Skeletal muscle tissue (tissue), 4 donors: ENCODE results near the gene EMP1. TPM values are rescaled to one million over a fixed set of nuclear protein-coding genes. Genes with fewer than 3 reads are reported as not detected.
A peak's percentile ranks its signal among the peaks of the same experiment; 100 is the strongest.

ENCODE experiments used
- H3K27ac ChIP-seq: one replicate; pipeline ENCODE4 v1.7.0; 2013; ENCODE audit warnings: mild to moderate bottlenecking, low read depth, low read length, inconsistent platforms
- H3K27me3 ChIP-seq, 3 donors: one replicate each; pipeline ENCODE4 v1.7.0; 2013; ENCODE audit warnings: low read length in 3 of 3; ENCODE audit not compliant: control insufficient read depth in 3 of 3, insufficient read depth in 3 of 3
- H3K36me3 ChIP-seq, 3 donors: one replicate each; pipeline ENCODE4 v1.7.0; 2013; ENCODE audit warnings: low read length in 3 of 3; ENCODE audit not compliant: control insufficient read depth in 3 of 3, insufficient read depth in 3 of 3
- H3K4me1 ChIP-seq, 3 donors: one replicate each; pipeline ENCODE4 v1.7.0; 2013; ENCODE audit warnings: low read length in 3 of 3, mild to moderate bottlenecking in 3 of 3; ENCODE audit not compliant: control insufficient read depth in 3 of 3, insufficient read depth in 3 of 3
- H3K4me3 ChIP-seq, 3 donors: one replicate each; pipeline ENCODE4 v1.7.0; 2013; ENCODE audit warnings: low read length in 3 of 3
- H3K9ac ChIP-seq, 3 donors: one replicate each; pipeline ENCODE4 v1.7.0; 2013; ENCODE audit warnings: low read length in 3 of 3, mild to moderate bottlenecking in 3 of 3, moderate library complexity in 2 of 3, low read depth in 1 of 3
- H3K9me3 ChIP-seq, 3 donors: one replicate each; pipeline ENCODE4 v1.7.0; 2013; ENCODE audit warnings: low read length in 3 of 3; ENCODE audit not compliant: control insufficient read depth in 3 of 3
- total RNA-seq: library from RNA; depleted of rRNA; stranded (reverse); fragments of >200 nt; gene quantifications from one replicate; pipeline ENCODE4 v1.2.3, GENCODE V29; 2014
- donor health status: Osteomylitis.

Gene EMP1
- total RNA-seq, 1 donor from 2014 or later, result 40.2 TPM

DNA sequence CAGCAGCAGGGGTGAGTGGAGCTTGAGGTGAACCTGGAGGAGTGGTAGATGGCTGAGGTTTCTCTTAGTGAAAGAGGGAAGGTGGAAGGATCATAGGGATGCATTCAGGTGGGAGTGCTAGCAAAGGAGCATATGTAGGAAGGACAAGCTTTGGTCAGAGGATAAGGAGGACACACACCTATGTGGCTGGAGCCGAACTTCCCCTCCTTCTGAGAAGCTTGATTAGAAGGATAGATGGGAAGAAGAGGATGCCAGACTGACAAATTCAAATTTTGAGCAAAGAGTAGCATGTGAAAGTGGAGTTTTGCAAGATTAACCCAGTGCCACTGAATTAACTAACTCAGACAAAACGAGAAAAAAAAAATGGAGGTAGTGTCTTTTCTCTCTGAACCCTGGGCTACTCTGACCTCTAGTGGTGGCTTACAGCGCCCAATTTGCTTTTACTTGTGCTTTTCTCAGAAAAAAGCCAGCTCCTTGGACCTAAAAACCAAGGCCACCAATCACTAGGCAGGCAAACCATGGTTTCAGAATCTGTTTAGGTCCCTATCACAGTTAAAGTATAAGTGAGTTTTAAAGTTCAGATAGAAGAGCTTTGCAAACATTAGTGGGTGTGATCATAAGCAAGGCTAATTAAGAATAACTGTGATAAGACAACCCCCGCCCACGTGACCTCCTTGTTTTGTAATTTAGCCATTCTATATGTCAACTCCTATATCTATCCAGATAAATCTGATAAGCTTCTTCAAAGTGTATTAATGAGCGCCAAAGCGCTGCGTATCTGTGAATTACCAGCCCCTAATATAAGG, 15.5 kb downstream of the EMP1 start:
- Histone ChIP-seq H3K9ac (peak overlapping the region in 1 of 3 donors; percentile 16), H3K27me3 (no peaks in the 10 kb centered on the region), H3K4me3 (no peak overlapping the region), H3K4me1 (peaks cover 10 to 26% (median 19%) of the 10 kb centered on the region in 3 donors), H3K27ac (no peak overlapping the region), H3K36me3 (peaks cover 11 to 43% (median 11%) of the 10 kb centered on the region in 3 donors), H3K9me3 (peaks cover 0 to 2% (median 0%) of the 10 kb centered on the region in 3 donors)

GRCh38 chr12:13215056-13215455, 18.5 kb downstream of the EMP1 start:
- H3K27ac ChIP-seq, result no peak overlapping the region
- H3K27me3 ChIP-seq, result no peaks in the 10 kb centered on the region
- peaks cover 13 to 45% (median 15%) of the 10 kb centered on the region in 3 donors for H3K36me3 ChIP-seq
- H3K9me3 ChIP-seq, result peaks cover 0 to 2% (median 0%) of the 10 kb centered on the region in 3 donors
- H3K9ac ChIP-seq, result no peak overlapping the region
- peaks cover 0 to 8% (median 3%) of the 10 kb centered on the region in 3 donors for H3K4me1 ChIP-seq
- H3K4me3 ChIP-seq, result no peak overlapping the region

DNA sequence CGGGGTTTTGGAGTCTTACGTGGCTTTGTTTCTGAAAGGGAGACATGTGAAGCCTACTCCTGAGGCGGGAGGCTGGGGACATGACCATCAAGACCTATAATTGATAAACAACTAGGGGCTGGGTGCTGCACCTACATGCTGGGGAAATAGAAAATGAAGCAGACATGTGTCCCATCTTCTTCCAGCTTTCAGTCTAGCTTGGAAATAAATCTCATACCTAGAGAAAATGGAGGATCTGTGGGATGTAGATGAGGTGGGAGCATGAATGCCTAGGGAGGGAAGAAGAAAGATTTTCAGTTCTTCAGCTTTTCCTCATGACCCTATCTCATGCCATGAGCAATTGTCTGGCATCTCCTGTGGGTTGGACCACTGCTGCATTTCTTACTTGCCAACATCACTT, 22.1 kb downstream of the EMP1 start:
- peaks cover 11 to 30% (median 15%) of the 10 kb centered on the region in 3 donors for H3K36me3 ChIP-seq
- H3K4me3 ChIP-seq, result no peak overlapping the region
- no peak overlapping the region for H3K27ac ChIP-seq
- peaks cover 0 to 7% (median 0%) of the 10 kb centered on the region in 3 donors for H3K4me1 ChIP-seq
- no peaks in the 10 kb centered on the region for H3K27me3 ChIP-seq
- H3K9me3 ChIP-seq, result peaks cover 0 to 2% (median 0%) of the 10 kb centered on the region in 3 donors
- no peak overlapping the region for H3K9ac ChIP-seq

DNA sequence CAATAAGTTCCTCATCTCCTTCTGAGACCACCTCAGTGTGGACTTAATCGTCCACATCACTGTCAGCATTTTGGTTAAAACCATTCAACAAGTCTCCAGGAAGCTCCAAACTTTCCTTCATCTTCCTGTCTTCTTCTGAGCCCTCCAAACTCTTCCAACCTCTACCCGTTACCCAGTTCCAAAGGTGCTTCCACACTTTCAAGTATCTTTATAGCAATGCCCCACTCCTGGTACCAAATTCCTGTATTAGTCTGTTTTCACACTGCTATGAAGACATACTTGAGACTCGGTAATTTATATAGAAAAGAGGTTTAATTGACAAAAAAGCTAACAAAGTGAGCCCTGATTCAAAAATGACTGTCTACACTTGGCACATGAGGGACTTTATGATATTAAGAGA, 22.8 kb downstream of the EMP1 start:
- Histone ChIP-seq H3K27me3 (no peaks in the 10 kb centered on the region), H3K4me1 (peaks cover 0 to 7% (median 0%) of the 10 kb centered on the region in 3 donors), H3K4me3 (no peak overlapping the region), H3K9ac (no peak overlapping the region), H3K9me3 (peaks cover 0 to 2% (median 0%) of the 10 kb centered on the region in 3 donors), H3K27ac (no peak overlapping the region), H3K36me3 (peaks cover 8 to 25% (median 10%) of the 10 kb centered on the region in 3 donors)

DNA sequence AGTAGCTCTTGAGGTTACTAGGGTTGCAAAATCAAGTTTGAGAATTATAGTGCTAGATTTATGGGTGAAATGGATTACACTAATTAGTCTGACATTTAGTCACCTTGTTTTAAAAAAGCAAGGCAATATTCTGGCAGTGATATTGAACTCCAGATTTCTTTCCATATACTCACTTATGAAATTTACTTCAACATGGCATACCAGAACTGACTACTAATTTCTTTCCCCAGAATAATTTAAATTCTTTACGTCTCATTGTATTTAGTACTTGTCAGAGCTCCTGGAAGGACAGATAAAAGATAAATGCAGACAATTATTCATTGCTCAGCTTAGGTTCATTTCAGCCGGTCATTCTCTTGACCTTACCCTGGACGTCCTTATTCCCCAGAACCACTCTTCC, 24.3 kb downstream of the EMP1 start:
- Histone ChIP-seq H3K36me3 (peaks cover 2 to 13% (median 5%) of the 10 kb centered on the region in 3 donors), H3K9me3 (peaks cover 0 to 2% (median 0%) of the 10 kb centered on the region in 3 donors), H3K27ac (no peak overlapping the region), H3K4me1 (peaks cover 0 to 7% (median 0%) of the 10 kb centered on the region in 3 donors), H3K4me3 (no peak overlapping the region), H3K27me3 (no peaks in the 10 kb centered on the region), H3K9ac (no peak overlapping the region)

DNA sequence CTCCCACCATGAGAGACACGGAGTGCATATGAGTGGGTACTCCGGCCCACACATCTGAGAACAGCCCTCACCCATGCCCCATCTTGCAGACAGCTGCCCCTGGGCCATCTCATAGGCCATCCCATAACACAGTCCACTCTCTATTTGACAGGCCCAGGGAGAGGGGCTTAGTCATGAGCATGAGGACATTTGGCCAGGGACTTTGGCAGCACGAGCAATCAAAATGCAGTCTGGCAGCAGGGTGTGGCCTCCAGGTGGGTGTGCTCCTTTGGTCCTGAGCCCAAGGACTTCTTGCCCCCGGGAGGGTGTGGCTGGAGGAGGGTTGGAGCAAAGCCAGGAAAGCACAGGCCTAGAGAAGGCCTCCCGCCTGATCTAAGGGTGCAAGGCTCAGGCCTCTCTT, 25.6 kb downstream of the EMP1 start:
- no peak overlapping the region for H3K9ac ChIP-seq

GRCh38 chr12:13223179-13223804, 26.8 kb downstream of the EMP1 start:
- Histone ChIP-seq H3K9me3 (no peaks in the 10 kb centered on the region), H3K9ac (no peak overlapping the region), H3K4me1 (peaks cover 0 to 7% (median 0%) of the 10 kb centered on the region in 3 donors), H3K4me3 (no peak overlapping the region), H3K27ac (no peak overlapping the region), H3K27me3 (peaks cover 0 to 4% (median 3%) of the 10 kb centered on the region in 3 donors), H3K36me3 (peaks cover 0 to 2% (median 0%) of the 10 kb centered on the region in 3 donors)

More for the DNA sequence above, 25.6 kb downstream of the EMP1 start:
- Histone ChIP-seq H3K9me3 (no peaks in the 10 kb centered on the region), H3K4me3 (no peak overlapping the region), H3K27me3 (peaks cover 0 to 2% (median 0%) of the 10 kb centered on the region in 3 donors), H3K27ac (no peak overlapping the region), H3K36me3 (peaks cover 2 to 3% (median 2%) of the 10 kb centered on the region in 3 donors), H3K4me1 (peaks cover 0 to 7% (median 0%) of the 10 kb centered on the region in 3 donors)

DNA sequence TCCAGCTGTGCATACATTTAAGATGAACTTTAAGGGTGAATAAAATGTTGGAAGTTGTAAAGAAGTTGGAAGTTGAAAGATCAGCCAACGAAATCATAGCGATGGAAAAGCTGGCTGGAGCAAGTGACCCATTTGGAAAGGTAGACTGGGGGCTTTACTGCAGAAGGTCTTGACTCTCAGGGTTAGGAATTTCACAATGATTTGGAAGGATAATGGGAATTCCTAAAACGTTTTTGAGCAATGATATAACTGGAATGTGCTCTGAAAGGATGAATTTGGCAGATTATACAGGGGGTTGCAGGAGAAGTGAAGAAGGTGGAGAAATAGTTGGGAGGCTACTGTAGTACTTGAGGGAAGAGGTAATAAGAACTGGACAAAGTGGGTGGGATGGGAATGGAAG, 27.4 kb downstream of the EMP1 start:
- Histone ChIP-seq H3K9me3 (no peaks in the 10 kb centered on the region), H3K27ac (no peak overlapping the region), H3K27me3 (peaks cover 0 to 4% (median 3%) of the 10 kb centered on the region in 3 donors), H3K4me3 (no peak overlapping the region), H3K9ac (no peak overlapping the region), H3K36me3 (peaks cover 0 to 2% (median 0%) of the 10 kb centered on the region in 3 donors), H3K4me1 (peaks cover 0 to 7% (median 0%) of the 10 kb centered on the region in 3 donors)

DNA sequence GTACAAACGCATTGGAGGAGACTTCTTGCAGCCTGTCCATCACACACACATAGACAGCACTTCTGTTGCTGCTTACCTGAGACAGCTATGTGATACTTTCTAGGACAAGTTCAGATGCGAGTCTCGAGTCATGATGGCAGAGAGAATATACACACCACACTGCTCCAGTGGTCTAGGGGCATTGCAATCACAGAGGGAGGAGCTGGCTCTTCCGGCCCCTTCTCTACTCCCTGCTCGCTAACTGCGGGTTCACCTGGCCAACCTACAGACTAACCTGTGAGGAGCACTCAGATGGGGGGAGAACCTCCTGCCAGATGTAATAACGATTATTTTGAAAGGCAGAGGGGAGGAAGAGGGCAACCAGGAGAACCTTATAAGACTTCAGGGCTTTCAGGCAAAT, 30.7 kb downstream of the EMP1 start:
- Histone ChIP-seq H3K36me3 (no peaks in the 10 kb centered on the region), H3K27me3 (peaks cover 0 to 4% (median 3%) of the 10 kb centered on the region in 3 donors), H3K4me1 (peaks cover 0 to 3% (median 0%) of the 10 kb centered on the region in 3 donors), H3K9ac (no peak overlapping the region), H3K9me3 (no peaks in the 10 kb centered on the region), H3K4me3 (no peak overlapping the region), H3K27ac (no peak overlapping the region)

GRCh38 chr12:13228579-13228978, 32.1 kb downstream of the EMP1 start:
- Histone ChIP-seq H3K27ac (no peak overlapping the region), H3K9ac (no peak overlapping the region), H3K4me1 (no peaks in the 10 kb centered on the region), H3K27me3 (peaks cover 0 to 4% (median 3%) of the 10 kb centered on the region in 3 donors), H3K36me3 (no peaks in the 10 kb centered on the region), H3K4me3 (no peak overlapping the region), H3K9me3 (peaks cover 0 to 3% (median 0%) of the 10 kb centered on the region in 3 donors)
